NB4 (cell line): ENCODE measurements around the gene CLPSL1.

Experiments
- DNase-seq: peaks from one replicate; pipeline ENCODE4 v3.0.0; 2010; ENCODE audit warnings: low read depth
- H3K4me3 ChIP-seq: one replicate; pipeline ENCODE4 v1.5.1; 2011; ENCODE audit warnings: mild to moderate bottlenecking, low read depth, low read length, moderate library complexity
- CTCF ChIP-seq: IDR thresholded peaks from one replicate; pipeline ENCODE4 v1.5.1; 2012; ENCODE audit warnings: low read depth, low read length
- MAX ChIP-seq: IDR thresholded peaks from 2 replicates; pipeline ENCODE4 v1.6.1; 2011; ENCODE audit warnings: low read depth, low read length
- MYC ChIP-seq: IDR thresholded peaks from 2 replicates; pipeline ENCODE4 v1.6.1; 2011; ENCODE audit warnings: low read depth, low read length
- POLR2A ChIP-seq: IDR thresholded peaks from 2 replicates; pipeline ENCODE4 v1.6.1; 2011; ENCODE audit warnings: mild to moderate bottlenecking; ENCODE audit not compliant: insufficient read length; ENCODE audit errors: extremely low read depth

CLPSL1 gene

DNA sequence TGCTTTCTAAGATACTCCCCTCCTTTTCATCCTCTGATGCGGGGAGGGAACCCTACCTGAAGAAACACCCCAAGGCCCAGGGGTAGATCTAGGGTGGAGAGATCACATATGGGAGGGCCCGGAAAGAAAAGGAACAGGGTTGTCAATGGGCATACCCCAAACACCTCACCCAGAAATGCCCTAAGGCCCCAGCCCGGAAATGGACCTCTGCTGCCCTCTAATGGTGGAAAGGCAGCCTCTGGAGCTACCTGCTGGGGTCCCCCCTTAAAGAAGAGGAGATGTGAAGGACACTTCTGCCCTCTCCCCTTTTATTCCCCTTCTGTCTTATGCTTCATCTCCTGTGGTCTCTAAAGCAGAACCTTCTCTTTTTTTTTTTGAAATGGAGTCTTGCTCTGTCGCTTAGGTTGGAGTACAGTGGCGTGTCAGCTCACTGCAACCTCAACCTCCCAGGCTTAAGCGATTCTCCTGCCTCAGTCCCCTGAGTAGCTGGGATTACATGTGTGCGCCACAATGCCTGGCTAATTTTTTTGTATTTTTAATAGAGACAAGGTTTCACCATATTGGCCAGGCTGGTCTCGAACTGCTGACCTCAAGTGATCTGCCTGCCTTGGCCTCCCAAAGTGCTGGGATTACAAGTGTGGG is 44.4 kb upstream of the CLPSL1 start:
- no peak overlapping the region for H3K4me3 ChIP-seq
- DNase-seq: peak; percentile 84

GRCh38 chr6:35736982-35737412 is 43.8 kb upstream of the CLPSL1 start, which contains the start of gene ARMC12:
Gene ARMC12, plus strand, starts transcription at chr6:35737032. Its CDS starts 77 bp downstream, at chr6:35737109.
- H3K4me3 ChIP-seq: no peak within 1 kb of the TSS
- TF ChIP-seq POLR2A (no peak), MAX (no peak), CTCF (no peak), MYC (no peak)
- no peak for DNase-seq

More for the DNA sequence above, 44.4 kb upstream of the CLPSL1 start:
- TF ChIP-seq MYC: no peak
- peak; percentile 98 for TF ChIP-seq CTCF

DNA sequence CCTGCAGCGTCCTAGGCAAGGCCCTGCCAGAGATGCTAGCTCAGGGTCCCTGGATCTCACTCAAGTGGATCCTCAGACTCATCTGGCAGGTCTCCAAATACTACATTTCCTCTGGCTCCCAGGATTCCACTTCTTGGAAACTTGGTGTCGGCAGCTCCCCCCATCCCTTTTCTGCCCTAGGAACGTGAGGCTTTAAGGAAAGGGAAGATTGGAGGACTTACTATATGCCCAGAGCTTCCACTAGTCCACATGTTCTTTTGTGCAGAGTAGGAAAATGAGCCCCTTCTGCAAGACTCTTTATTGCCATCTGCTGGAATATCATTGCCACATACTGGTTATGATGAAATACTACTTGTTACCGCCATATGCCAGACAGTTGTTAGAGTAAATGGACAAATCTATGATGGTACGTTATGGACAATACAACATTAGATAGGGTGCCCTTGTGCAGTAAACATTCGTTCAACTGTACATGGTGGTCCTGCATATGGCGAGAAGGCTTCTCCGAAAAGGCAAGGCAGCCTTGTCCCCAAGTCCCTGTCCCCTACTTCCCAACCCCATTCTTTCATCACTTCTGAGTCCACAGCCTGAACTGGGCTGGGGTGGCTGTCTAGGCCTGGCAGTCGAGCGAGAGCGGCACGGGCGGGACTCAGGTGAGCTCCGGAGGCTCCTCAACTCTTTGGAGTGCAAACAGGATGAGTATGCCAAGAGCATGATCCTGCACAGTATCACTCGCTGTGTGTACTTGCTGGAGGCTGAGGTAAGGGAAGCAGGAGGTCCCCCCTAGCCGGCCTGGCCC is 43.2 kb upstream of the CLPSL1 start:
- TF ChIP-seq POLR2A (no peak), MYC (peak; percentile 78; the same call in 1 of the 2 replicates), MAX (peak; percentile 79), CTCF (peak; percentile 78)
- DNase-seq: peak; percentile 88

DNA sequence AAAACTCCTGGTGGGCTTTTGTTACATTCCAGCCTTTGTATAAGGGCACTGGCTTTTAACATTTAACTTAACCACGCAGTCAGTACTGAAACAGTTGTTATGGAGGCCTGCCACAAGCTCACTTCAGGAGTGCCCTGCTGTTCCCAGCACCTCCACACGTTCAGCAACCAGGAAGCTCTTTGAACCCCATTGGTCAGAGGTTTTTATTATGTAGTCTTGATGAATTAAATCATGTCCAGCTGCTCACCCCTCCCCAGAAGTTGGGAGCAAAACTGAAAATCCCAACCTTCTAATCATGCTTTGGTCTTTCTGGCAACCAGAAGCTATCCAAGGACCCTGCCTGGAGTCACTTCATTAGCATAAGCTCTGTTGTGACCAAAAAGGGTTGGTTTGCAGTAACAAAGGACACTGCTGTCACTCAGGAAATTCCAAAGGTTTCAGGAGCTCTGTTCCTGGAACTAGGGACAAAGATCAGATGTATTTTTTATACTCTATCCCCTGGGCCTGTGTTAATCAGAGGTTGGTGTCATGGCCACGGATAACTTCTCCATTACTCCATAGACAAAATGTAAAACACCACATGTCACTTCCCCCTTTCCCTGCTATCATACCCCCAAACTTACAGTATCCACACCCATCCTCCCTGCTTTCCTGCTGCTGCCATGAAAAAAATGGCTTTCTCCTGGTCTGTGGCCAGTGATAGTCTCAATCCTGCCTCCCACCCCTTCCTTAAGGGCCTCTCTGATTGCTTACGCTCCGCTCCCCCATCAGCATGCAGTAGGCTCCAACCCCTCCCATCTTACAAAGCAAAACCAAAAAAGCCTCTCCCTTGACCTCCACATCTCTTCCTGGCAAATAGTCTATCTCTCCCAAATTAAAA is 40.9 kb upstream of the CLPSL1 start:
- no peak overlapping the region for H3K4me3 ChIP-seq
- TF ChIP-seq MAX (no peak), MYC (no peak), CTCF (no peak), POLR2A (no peak)
- DNase-seq: no peak

More for the DNA sequence above, 43.2 kb upstream of the CLPSL1 start:
- no peak overlapping the region for H3K4me3 ChIP-seq

DNA sequence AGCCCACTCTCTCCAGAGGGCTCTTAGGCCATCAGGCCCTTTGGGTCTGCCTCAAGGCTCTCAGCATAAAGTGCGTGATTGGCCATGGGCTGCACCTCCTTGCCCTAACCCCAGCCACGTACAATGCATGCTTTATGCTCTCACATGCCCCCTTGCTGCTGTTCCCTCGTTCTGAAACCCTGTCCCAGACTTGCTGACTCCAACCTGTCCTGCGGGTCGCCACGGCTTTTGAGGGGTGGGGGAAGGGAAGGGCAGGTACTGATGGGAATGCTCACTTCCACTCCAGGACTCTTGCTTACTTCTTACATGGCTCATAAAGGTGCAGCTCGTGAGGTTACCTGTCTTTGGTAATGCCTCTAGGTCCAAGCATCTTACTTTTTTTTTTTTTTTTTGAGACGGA is 38.0 kb upstream of the CLPSL1 start:
- H3K4me3 ChIP-seq: no peak overlapping the region
- no peak for DNase-seq
- TF ChIP-seq POLR2A: no peak
- TF ChIP-seq CTCF: no peak
- no peak for TF ChIP-seq MAX
- TF ChIP-seq MYC: no peak
